Measurements from ENCODE around the gene PKLR.

DNA sequence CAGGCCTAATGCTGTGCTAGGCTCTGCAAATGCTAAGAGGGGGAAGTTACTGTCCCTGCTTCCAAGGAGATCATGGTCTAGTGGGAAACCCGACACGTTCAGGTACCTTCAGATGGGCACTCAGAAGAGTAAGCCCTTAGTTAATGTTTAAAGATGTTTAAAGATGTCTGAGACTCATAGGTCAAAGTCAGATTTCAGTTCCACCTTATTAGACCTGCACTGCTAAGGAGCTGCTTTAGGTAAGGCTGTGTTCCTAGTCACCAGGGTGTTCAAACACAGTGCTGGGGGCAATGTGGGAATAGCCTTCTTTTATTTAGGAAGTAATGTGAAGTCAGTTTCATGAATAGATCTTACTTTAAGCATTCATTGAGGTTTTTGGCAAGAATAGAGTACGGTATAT, 15.7 kb upstream of the PKLR start:
- TF ChIP-seq GATA2 (CRISPR knock-in tag; IDR thresholded peaks at IDR 0.05) (no peak), CTCF (IDR thresholded peaks at IDR 0.05) (no peak), GABPA (IDR thresholded peaks at IDR 0.05; ENCODE audit: low read depth) (no peak), NFIC (IDR thresholded peaks at IDR 0.05; ENCODE audit: borderline replicate concordance) (no peak), EP300 (IDR thresholded peaks at IDR 0.05; ENCODE audit: borderline replicate concordance in 1 of 2, low read depth in 1 of 2, low read length in 1 of 2) (no peak), USF1 (IDR thresholded peaks at IDR 0.05; ENCODE audit: borderline replicate concordance, low read depth) (no peak), TAF1 (IDR thresholded peaks at IDR 0.05; ENCODE audit: borderline replicate concordance, low read depth, low read length) (no peak)
